HG02588 (cell line): ENCODE measurements around the gene SMYD3.

ENCODE experiments used
- ATAC-seq: cut with Tn5 transposase; IDR thresholded peaks from one replicate; pipeline ENCODE4 v1.9.1; 2021; ENCODE audit warnings: mild to moderate bottlenecking, moderate library complexity; ENCODE audit not compliant: unreplicated experiment

The SMYD3 gene

DNA sequence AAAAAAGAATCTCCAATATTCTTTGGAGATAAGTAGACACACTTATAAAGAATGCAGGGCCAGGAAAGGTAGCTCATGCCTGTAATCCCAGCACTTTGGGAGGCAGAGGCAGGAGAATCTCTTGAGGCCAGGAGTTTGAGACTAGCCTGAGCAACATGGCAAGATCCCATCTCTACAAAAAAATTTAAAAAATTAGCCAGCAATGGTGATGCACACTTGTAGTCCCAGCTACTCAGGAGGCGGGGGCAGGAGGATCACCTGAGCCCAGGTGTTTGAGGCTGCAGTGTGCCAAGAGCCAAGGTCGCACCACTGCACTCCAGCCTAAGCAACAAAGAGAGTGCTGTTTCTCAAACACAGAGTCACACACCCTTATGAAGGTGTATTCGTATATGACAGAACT lies 385.0 kb downstream of the SMYD3 start:
- no peak for ATAC-seq

DNA sequence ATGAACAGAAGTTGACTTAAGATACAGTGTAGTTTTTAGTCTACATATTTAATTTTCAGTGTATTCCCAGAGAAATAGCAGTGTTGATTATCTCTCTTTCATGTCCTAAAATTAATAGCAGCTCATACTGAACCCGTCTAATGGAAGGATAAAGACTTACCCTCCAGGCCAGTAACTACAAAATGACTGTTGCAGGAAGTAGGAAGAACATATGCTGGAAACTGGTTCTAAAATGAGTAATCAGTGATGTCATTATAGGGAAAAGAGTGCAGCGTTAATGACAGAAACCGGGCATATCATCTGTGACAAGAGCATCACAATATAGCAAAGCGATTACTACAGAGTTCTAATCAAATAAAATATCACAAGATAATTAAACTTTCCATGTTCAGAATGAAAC lies 385.5 kb downstream of the SMYD3 start:
- no peak for ATAC-seq

DNA sequence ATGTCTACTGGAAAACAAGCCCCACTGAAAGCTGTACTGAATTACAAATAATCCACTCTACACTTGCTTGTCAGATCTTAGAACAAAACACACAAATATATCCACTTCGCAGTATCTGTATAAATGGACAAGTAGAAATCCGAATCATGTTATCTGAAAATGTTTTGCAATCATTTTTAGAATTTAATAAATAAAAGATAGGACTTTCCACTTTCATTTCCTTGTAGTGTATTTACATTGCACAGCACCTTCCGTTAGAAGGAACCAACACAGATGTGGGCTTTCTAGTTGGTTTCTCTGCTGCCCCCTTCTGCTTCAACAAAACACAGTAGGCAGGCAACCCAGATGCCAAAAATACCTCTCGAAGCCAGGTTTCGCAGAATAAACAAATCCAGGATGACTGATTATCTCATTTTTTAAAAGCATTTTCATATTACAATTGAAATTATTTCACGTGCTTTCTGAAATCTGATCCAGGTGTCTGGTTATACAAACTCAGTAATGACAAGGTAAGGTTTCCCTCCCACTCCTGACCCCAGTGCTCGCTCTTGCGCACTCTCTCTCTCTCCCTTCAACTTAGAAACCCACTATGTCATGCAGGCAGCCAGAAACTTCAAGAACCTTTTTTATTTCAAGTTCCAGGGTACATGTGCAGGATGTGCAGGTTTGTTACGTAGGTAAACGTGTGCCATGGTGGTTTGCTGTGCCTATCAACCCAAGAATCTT lies 389.9 kb downstream of the SMYD3 start:
- ATAC-seq, result peak; percentile 90

DNA sequence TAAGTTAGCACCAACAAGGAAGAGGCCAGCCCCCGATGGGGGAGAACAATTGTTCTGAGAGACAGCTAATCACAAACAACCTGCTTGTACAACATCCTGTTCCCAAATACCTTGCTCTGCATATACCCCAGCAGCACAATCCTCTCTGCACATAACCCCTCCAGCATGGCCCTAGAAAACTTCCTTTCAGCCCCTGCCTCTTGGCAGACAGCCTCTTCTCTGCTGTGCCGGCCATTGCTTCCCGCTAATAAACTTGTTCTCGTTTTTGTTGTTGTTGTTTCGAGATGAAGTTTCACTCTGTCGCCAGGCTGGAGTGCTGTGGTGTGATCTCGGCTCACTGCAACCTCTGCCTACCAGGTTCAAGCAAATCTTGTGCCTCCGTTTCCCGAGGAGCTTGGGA lies 392.7 kb downstream of the SMYD3 start:
- ATAC-seq, result no peak

DNA sequence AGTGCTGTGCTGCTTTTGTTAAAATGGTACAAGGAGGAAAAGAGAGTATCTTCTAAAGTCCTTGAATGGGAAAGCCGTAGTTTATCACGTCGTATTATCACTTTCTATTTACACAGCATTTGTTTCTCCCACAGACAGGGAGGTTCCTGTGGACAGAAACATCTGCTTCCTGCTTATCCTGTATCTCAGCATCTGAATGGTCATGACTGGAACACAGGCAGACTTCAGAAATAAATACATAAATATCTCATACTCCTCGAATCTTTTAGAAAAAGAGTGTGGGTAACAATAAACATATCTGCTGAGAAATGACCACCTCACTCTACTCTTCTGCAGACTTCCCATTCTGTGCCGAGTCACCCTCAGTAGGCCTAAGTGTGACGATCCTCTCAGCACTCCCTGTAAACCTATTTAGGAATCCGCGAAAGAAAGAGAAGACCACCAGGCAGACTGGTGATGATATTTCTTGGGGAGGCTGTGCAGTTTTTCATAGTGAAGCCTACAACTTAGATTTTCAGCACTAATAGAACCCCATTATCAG lies 393.5 kb downstream of the SMYD3 start:
- ATAC-seq, result no peak

DNA sequence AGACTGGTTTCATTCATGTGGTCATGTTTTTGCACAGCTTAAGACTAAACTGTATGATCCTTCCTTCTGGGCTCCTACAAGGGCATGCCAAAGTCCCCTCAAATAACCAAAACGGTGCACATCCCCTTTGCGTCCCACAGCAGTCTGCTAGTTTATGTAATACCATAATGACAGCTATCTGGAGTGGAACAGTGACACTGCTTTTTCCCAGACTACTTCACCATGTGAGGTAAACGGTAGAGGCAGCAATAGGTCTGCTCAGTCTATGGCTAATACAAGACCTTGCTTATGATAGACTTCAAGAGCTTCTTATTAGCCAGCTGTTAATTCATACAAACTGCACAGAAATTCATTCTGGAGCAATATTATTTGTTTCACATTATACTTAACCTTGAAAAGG lies 395.5 kb downstream of the SMYD3 start:
- no peak for ATAC-seq

DNA sequence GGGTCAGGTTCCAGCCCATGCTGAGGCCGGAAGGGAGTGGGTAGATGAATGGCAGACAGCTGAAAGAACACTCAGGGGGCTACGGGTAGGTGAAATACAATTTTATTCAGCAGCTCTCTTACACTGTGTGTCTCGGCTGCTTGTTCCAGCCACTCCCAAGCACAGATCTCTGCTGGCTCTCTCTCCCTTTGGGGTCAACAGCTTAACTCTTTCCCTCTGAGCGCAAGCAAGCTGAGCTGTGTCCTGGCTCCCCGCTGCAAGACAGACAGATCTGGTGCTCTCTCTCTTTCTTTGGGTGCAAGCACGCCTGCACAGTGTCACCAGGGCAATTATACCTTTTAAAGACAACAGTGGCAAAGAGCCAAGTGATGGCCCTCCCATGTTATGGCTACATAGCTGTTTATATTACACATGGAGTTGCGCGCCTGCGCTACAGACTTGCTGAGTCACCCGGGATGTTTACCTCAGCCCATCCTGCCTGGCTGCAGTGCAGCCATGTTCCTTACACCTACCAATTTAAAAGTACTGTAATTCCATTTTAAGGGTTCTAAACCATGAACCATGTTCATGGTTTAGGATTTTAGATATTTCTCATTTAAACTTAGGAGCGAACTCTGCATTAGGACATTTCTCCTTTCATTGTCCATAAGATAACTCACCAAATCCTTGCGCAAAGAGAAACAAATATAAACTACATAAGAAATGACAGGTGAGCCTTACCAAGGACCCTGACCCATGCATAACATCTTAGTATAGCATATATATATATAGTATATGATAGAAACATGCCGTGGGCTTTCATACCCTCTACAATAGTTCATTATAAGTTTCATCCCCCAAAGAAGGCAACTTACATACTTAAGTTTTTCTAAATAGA lies 396.5 kb downstream of the SMYD3 start:
- no peak for ATAC-seq

DNA sequence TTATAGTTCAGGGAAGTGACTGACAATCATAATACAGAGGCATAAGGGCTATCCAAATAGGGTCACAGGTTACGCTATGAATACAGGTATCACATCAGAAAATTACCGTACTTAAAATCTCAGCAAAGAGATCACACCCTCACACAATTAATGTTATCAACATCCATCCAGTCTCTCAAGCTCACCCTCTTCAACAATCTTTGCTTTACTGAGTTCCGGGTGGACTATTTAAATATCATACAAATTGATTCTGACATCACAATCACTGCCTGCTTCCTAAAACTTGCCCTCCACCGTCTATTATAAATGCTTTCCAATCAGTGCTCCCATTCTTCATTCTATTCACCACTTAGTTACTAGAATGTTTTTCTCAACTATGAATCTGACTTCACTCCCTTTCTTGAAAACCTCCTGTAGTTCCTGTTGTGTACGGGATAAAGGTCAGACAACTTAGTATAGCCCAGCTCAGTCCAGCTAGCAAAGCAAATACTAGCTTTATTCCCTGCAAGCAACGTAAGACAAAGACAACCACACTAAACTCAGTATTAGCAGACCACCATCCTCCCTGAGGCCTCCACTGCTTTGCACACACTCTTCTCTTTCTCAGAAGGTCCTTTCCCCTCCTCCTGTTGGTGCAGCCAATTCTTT lies 398.7 kb downstream of the SMYD3 start:
- no peak for ATAC-seq

DNA sequence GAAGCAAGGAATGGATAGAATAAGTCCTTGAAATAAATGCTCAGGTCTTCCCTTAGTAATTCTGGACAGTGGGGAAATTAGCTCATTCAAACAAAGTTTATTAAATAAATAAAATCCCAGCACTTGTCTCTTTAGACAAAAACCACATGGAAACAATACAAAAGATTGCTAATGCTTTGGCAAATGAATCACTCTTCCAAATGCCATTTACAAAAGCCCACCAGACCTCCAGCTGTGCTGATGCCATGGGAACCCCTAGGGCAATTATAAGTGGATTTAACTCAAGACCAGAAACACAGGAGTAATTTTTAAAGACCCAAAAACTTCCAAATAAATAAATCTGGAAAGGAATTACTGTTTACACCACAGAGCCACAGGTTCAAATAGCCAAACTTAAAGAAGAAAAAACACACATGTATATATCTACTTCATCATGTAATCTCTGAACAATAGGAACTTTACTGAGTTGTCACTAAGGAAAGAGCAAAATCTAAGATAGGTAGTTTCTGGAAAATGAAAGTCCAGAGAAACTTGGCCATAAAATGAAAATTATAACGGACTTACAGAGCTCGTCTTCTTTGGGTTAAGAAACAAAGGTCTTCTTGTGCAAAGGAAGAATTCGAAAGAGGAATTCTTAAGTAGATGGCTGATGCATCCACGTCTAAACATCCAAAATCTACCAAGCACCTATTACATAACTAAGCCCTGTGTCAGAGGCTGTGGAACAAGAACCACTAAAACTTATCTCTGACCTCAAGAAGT lies 399.4 kb downstream of the SMYD3 start:
- ATAC-seq, result no peak

DNA sequence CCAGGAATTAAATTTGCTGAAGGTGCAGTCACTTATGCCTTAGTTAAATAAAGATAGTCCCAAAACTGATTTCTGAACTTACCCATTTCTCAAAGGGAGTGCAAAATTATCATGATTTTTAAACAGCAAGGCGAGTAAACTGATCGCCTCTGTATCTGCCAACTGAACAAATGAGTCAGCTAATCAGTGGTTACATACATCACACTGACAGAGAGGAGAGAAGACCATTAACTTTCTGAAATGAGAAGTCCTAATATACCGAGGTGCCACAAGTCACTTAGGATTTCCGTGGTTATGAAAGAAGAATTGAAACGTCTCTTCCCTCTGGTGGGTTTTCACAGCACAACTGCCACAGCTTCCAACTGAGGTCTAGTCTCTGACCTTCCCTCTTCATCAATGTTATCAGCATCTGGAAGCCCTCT lies 400.7 kb downstream of the SMYD3 start:
- ATAC-seq, result no peak

DNA sequence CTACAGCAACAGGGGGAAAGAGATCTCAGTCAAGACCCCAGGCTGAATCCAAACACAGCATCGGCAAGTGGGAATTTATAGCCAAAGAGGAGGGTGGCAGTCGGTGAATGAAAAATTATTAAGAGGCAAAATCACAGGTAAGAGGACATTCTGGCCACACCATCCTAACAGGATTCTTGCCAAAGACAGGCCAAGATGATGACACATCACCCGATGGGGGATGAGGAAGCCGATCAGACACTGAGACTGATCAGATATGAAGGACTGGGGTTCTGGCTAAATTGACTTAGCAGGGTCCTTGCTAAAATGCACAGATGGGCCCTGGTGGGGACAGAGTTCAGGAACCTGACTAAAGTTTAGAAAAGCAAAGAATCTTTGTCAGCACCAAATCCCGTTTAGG lies 402.2 kb downstream of the SMYD3 start:
- ATAC-seq, result no peak

DNA sequence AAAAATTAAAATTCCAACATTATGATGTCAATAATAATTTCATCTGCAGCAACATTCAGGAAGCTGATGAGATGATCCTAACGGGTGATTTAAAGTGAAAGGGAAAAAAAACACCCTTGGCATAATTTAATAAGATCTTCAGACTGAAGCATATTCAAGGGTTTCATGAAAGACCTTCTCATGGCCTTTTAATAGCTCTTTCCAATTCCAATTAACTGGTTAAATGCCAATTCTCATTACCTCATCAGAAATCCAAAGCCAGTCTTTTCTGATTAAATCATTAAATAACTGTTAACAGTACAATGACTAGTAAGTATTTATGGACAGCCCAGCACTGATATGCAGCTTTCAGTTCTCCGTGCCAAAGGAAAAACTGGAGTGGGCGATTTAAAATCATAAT lies 407.5 kb downstream of the SMYD3 start:
- no peak for ATAC-seq

DNA sequence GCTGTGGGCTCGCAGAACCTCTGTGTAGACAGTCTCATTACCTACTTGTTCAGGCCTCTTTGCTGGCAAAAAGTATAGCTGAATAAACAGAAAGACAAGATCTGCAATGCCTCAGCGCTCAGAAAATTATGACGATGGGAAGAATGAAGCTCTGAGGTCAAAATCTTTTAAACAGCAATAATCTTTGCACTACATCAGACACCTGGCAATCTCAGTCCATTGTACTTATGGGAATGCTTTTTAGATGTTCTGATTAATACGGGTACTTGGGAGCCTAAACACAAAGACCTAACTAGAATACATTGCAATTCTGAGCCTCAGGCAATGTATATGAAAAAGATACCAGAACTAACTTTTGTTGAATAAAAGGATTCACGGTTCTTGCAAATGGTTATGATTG lies 410.7 kb downstream of the SMYD3 start:
- no peak for ATAC-seq

DNA sequence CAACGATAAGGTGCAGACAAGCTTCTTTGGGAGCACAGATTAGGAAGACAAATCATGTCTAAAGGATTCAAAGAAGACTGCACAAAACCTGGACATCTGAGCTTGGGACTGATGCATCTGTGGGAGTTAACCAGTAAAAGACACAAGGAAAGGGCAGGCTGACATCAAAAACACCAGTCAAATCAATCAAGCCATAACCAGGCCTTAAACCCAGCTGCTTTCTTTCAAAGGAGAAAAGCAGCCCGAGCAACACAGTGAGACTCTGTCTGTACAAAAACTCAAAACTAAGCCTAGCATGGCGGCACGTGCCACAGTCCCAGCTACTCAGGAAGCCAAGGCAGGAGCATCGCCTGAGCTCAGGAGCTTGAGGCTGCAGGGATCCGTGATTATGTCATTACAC lies 411.6 kb downstream of the SMYD3 start:
- no peak for ATAC-seq

DNA sequence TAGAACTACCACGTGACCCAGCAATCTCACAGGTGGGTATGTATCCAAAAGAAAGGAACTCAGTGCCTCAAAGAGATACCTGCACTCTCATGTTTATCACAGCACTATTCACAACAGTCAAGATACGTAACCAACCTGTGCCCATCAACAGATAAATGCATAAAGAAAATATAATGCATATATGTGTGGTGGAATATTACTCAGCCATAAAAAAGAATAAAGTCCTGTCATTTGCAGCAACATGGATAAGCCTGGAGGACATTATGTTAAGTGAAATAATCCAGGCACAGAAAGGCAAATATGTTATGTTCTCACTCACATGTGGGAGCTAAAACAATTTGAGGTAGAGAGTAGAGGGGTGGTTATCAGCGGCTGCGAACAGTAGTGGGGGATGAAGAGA lies 413.8 kb downstream of the SMYD3 start:
- ATAC-seq, result no peak

DNA sequence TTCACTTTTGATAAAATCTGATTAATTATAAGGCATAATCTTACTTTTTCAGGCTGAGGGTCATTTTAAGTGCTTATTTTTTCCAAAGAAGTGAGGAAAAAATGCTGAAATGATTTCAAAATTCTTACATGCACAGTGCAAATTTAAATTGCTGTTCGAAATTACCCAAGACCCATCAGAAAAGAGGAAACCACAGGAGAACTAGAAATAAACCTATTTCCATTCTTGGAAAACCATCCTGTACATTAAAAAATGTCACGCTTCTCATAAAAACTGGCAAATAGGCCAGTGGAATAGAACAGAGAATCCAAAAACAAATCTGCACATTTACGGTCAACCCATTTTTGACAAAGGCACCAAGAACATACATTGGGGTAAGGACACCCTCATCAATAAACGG lies 414.9 kb downstream of the SMYD3 start:
- no peak for ATAC-seq

DNA sequence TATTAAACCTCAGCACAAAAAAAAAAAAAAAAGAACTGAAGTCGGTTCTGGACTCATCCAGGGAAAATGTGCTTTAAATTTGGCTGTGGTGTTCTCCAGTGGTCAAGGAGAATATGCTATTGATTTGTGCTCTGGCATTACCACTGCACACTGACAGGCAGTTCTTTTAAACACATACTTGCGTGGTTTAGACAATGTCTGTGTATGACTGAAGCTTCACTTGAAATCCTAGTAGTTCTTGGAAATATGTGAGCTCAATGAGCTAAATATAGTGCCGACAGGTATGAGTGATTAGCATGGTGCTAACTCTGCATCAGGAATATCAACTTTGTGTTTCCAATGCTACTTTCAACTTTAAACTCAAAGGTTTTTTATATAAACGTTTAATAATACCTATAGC lies 415.6 kb downstream of the SMYD3 start:
- ATAC-seq, result no peak

DNA sequence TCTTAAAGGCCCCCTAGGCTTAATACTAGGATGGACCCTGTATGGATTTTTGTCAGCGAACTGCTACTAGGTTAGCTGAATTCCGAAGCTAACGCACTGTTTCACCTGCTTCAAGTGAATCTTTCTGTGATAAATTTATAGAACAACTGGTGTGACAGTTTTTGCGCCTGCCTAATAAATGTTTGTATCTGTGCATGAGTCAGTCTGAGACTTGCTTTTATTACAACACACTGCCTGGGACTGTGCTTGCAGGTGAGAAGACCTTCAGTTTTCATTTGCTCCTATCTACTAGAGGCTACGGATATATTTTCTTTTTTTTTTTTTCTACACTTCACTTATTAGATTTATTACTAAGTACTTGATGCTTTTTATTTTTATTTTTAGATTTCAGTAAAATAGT lies 420.9 kb downstream of the SMYD3 start:
- no peak for ATAC-seq

DNA sequence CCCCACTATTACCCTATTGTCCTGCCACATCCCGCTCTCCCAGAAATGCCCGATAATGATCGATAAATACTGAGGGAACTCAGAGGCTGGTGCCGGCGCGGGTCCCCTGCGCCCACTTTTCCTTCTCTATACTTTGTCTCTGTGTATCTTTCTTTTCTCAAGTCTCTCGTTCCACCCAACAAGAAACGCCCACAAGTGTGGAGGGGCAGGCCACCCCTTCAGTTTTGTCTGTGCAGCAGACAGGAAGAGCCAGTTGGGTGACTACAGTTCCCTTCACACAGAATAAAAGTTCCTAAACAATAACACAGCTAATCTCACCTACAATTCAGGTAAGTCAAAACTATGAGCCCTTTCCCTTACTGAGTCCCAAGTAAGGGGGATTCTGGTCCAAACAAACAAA lies 423.7 kb downstream of the SMYD3 start:
- ATAC-seq, result no peak

DNA sequence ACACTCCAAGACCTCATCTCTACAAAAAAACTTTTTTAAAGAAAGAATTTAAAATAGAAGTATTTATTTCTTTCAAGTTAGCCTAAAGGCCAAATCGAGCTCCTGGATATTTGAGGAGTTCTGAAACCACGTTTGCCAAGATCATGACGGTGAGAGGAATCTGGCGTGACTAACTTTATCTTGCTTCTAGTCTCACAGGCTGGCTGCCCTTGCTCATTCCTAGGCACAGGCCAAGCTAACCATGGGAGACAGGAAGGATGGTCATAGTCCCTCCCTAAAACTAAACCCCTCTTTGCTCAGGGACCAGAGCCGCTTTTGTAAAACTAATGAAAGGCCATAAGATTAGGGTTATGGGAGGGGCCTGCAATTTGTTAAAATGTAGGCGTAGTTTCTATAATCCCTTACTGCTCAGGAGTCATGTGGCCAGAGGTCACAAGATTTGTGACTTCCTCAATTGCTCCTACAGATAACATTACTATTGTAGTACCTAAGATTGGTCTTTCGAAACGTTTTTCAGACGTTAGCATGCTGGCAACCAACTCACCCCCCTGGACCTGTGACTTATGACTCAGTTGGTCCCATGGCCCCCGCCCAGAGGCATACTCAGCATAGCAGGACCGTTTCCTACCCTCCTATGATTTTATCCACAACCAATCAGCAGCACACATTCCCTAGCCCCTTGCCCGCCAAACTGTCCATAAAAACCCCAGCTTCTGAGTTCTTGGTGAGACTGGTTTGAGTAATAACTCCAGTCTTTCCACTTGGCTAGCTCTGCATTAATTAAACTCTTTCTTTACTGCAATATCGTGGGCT lies 425.0 kb downstream of the SMYD3 start:
- no peak for ATAC-seq
